ENCODE measurements around the gene TPPP.

DNA sequence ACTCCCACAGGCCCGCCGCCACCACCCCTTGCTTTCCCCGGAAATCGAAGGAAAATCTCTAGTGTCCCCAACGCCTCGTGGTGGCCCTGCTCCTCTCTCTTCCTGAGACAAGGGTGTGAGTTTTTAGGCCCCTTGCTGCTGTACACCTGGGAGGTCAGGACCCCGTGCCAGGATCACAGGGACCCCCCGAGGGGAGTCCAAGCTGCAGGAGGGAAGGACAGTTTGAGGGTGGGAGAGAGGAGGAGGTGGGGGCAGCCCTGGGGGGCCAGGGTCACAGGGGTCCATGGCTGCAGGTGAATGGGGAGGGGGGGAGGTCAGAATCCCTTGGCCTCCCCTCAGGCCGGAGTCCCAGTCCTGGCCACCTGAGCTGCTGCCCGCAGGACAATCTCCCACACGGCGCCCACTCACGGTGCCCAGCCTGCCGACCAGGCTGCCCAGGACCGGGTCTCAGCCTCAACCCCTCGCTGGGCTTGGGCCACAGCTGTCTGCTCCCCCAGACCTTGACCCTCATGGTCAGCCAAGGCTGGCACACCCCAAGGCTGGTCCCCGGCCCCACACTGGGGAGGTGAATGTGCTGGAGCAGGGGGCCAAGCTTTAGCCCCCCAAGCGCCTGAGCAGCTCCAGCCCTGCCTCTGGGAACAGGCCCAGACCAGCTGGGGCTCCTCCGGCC is 19.9 kb downstream of the TPPP start:
- no peak for TF ChIP-seq TAF1 (IDR thresholded peaks at IDR 0.05; ENCODE audit: low read depth)
- TF ChIP-seq FOXM1 (IDR thresholded peaks at IDR 0.05; ENCODE audit: borderline replicate concordance, low read depth), result no peak
- TF ChIP-seq, protein P1, sequence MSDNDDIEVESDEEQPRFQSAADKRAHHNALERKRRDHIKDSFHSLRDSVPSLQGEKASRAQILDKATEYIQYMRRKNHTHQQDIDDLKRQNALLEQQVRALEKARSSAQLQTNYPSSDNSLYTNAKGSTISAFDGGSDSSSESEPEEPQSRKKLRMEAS (IDR thresholded peaks at IDR 0.05), result no peak
- TF ChIP-seq, protein P2, sequence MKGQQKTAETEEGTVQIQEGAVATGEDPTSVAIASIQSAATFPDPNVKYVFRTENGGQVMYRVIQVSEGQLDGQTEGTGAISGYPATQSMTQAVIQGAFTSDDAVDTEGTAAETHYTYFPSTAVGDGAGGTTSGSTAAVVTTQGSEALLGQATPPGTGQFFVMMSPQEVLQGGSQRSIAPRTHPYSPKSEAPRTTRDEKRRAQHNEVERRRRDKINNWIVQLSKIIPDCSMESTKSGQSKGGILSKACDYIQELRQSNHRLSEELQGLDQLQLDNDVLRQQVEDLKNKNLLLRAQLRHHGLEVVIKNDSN (IDR thresholded peaks at IDR 0.05), result no peak
- TF ChIP-seq REST (IDR thresholded peaks at IDR 0.05; ENCODE audit: low read depth), result no peak
- no peak for TF ChIP-seq TEAD4 (IDR thresholded peaks at IDR 0.05)
- TF ChIP-seq CEBPB (IDR thresholded peaks at IDR 0.05), result no peak
- no peak for TF ChIP-seq ZBTB7A (IDR thresholded peaks at IDR 0.05; ENCODE audit: low read depth)
- TF ChIP-seq CREB1 (IDR thresholded peaks at IDR 0.05; ENCODE audit: low read depth), result no peak
- TF ChIP-seq EP300 (IDR thresholded peaks at IDR 0.05; ENCODE audit: borderline replicate concordance), result no peak
- no peak for TF ChIP-seq YY1 (IDR thresholded peaks at IDR 0.05; ENCODE audit: low read depth)
- no peak for TF ChIP-seq EGR1 (IDR thresholded peaks at IDR 0.05)
- TF ChIP-seq RAD21 (IDR thresholded peaks at IDR 0.05; ENCODE audit: low read depth), result no peak

Data from Ishikawa (cell line).